ENCODE results near the gene LNPEP. TPM values are rescaled to one million over a fixed set of nuclear protein-coding genes. Genes with fewer than 3 reads are reported as not detected.

Gene LNPEP
- 38.6 and 53.9 TPM in 2 replicates for total RNA-seq

DNA sequence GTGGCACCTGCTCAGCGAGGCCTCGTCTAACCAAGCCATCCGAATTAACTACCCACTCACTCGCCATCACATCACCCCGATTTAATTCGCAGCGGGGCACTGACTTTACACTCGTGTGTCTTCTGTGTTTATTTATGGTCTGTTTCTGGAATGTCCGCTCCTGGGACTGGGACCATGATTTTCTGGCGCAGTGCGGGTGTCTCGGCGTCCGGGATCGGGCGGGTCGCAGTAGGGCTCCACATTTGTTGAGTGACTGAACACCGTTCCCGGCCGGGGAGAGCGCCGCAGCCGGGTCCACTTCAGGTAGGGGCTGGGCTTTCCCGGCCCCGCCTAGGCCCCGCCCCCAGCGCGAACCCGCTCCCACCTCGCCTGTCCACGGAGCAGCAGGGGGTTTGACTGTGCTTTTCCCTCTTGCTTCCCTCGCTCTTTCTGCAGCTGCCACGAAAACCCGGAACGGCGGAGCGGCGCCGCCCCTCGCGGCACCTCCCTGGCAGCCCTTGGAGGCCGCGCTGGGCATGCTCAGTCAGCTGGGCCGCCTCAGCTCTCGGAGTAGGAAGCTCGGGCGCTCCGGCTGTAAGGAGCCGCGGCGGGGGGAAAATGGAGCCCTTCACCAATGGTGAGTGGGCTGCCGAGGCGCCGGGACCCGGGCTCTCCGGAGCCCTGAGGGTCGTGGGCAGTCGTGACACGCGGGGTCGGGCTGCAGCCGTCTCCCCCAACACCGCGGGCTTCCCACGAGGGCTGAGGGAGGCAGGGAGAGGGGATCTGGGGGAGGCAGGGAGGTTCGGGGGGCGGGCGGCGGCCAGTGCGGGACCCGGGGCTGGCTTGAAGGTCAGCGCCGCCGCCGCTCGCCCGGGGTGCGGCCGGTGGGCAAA is at the start of gene LNPEP:
LNPEP (plus strand) TSS at position 522 of the 872 bp plus-strand sequence; CDS start at position 598, 76 bp downstream.

Other genes starting within 250 kb of the LNPEP start
- 16.6 and 31.3 TPM in 2 replicates for gene ERAP1, start 128.1 kb upstream of the LNPEP start, total RNA-seq
- gene ERAP2, start 59.6 kb upstream of the LNPEP start, total RNA-seq, result 34.3 and 59.0 TPM in 2 replicates
- gene LIX1, start 206.5 kb downstream of the LNPEP start, total RNA-seq, result not detected in 2 replicates
- gene RIOK2, start 247.2 kb downstream of the LNPEP start, total RNA-seq, result 16.0 and 19.3 TPM in 2 replicates

Measured in tracheal epithelial cell (primary cell).